ENCODE measurements around the gene SH2D6. TPM values are rescaled to one million over a fixed set of nuclear protein-coding genes. Genes with fewer than 3 reads are reported as not detected.
A peak's percentile ranks its signal among the peaks of the same experiment; 100 is the strongest.

Gene SH2D6
- total RNA-seq, 2 experiments from 2014 or later, result 0.40 to 0.88 TPM

DNA sequence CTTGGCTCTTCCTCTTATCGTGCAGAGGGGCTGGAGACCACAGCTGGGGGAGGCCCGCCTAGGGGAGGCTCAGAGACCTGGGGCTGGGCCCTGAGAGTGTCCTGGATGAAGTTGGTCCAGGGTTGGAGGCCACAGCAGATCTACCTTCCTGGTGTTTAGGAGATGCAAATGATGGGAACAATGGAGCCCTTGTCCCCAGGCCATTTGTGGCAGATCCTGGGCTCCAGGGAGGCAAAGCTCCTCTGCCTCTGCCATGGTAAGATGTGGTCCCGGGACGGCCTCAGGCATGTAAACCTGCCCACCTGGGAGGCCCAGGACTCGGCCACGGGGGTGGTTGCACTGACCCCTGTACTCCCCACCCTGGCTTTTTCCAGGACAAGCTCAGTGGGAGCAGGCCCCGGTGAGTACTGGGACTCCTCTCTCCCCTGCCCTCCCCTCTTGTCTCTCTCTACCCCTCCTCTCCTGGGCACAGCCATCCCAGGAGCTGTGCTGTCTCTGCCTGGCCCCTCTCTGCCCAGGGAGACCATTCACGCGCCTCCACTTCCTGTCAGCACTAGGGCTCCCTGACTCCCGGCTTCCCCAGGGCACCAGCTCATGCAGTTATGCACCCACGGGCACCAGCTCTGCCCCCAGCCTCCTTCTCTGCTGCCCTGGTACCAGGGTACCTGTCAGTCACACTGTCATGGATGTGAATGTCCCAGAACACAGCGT lies 10.9 kb downstream of the SH2D6 start:
- no peaks in the 10 kb centered on the region for H3K9me3 Mint-ChIP-seq
- no peaks in the 10 kb centered on the region for H3K27me3 Mint-ChIP-seq (ENCODE audit: low read depth)
- H3K4me1 Mint-ChIP-seq (ENCODE audit: low read depth), result no peaks in the 10 kb centered on the region
- CTCF ChIA-PET, result interaction anchor here (0.8 to 3.2 kb wide), 6 partner anchors 9 to 124 kb away, joined by 3 to 22 read pairs (median 4); partner anchors contain the start of gene SH2D6
- no peak overlapping the region for H3K27ac Mint-ChIP-seq
- no peaks in the 10 kb centered on the region for H3K36me3 Mint-ChIP-seq (ENCODE audit: low read depth)
- no peak for DNase-seq
- no peak overlapping the region for H3K4me3 Mint-ChIP-seq
- intact Hi-C loops (cut with micrococcal nuclease), result no loop called here

DNA sequence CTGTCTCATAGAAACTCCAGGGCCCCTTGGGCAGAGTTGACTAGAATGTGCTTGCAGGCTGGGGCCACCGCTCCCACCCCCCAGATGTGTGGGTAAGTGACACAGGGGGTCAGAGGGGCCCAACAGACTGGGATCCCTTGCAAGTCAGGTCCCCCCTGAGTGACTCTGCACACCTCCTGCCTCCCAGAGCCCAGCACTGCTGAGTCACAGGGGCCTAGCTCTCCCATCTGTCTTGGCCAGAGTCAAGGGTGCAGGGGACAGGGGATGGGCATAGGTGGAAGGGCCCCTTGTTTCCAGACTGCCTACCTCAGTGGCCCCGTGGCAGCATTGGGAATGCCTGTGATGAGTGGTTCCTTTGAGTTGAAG lies 11.4 kb downstream of the SH2D6 start:
- no peaks in the 10 kb centered on the region for H3K4me1 Mint-ChIP-seq (ENCODE audit: low read depth)
- no peaks in the 10 kb centered on the region for H3K36me3 Mint-ChIP-seq (ENCODE audit: low read depth)
- no peak for DNase-seq
- intact Hi-C loops (cut with micrococcal nuclease), result no loop called here
- H3K9me3 Mint-ChIP-seq, result no peaks in the 10 kb centered on the region
- H3K4me3 Mint-ChIP-seq, result no peak overlapping the region
- no peak overlapping the region for H3K27ac Mint-ChIP-seq
- CTCF ChIA-PET, result interaction anchor here (1.1 to 3.2 kb wide), 3 partner anchors 10 to 122 kb away, joined by 4 to 22 read pairs (median 9); partner anchors contain the start of gene SH2D6
- no peaks in the 10 kb centered on the region for H3K27me3 Mint-ChIP-seq (ENCODE audit: low read depth)

GRCh38 chr2:85430752-85431569 lies 12.4 kb downstream of the SH2D6 start:
- Mint-ChIP-seq H3K4me3 (no peak overlapping the region), H3K9me3 (no peaks in the 10 kb centered on the region), H3K27ac (no peak overlapping the region), H3K4me1 (ENCODE audit: low read depth) (no peaks in the 10 kb centered on the region), H3K36me3 (ENCODE audit: low read depth) (no peaks in the 10 kb centered on the region), H3K27me3 (ENCODE audit: low read depth) (no peaks in the 10 kb centered on the region)
- intact Hi-C loops (cut with micrococcal nuclease), result no loop called here
- CTCF ChIA-PET, result interaction anchor here (1.1 to 3.2 kb wide), 2 partner anchors 11 to 121 kb away, joined by 3 to 22 read pairs; partner anchors contain the start of gene SH2D6
- no peak for DNase-seq

DNA sequence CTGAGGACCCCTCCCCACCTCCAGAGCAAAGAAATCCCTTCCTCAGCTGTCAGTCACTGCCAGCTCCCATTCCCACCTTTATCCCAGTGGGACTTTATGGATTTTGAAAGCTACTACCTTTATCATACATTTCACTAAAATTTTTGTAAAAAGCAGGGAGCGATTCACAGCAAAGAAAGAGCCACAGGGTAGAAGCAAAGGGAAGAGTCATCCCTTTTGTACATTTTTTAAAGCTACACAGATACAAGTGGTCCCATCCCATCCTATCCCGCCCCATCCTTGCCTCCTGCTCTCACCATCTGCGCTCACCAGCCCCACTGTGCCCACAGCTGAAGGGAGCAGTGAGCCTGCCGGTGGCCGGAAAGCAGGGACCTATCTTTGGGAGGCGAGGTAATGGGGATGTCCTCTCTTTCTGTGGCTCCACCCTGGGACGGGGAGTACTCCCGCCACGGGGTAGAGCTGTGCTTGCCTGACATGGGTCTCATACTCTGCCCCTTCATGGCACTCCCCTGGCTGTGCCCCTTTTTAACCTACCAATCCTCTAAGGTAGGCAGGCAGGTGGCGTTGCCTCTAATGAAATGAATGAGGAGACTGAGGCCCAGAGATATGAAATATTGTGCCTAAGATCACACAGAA lies 13.2 kb downstream of the SH2D6 start:
- H3K36me3 Mint-ChIP-seq (ENCODE audit: low read depth), result no peaks in the 10 kb centered on the region
- intact Hi-C loops (cut with micrococcal nuclease), result no loop called here
- CTCF ChIA-PET, result interaction anchor here (1.1 kb wide), 1 partner anchor 121 kb away, joined by 3 read pairs; no protein-coding TSS in a partner anchor
- H3K9me3 Mint-ChIP-seq, result no peaks in the 10 kb centered on the region
- no peak for DNase-seq
- H3K4me1 Mint-ChIP-seq (ENCODE audit: low read depth), result no peaks in the 10 kb centered on the region
- H3K27me3 Mint-ChIP-seq (ENCODE audit: low read depth), result no peaks in the 10 kb centered on the region
- H3K4me3 Mint-ChIP-seq, result no peak overlapping the region
- no peak overlapping the region for H3K27ac Mint-ChIP-seq

- no peak for DNase-seq
- Mint-ChIP-seq H3K9me3 (no peaks in the 10 kb centered on the region), H3K27me3 (ENCODE audit: low read depth) (no peaks in the 10 kb centered on the region), H3K4me1 (ENCODE audit: low read depth) (peaks cover 12% of the 10 kb centered on the region), H3K4me3 (no peak overlapping the region), H3K27ac (no peak overlapping the region), H3K36me3 (ENCODE audit: low read depth) (no peaks in the 10 kb centered on the region)
- intact Hi-C loops (cut with micrococcal nuclease), result no loop called here
- CTCF ChIA-PET, result interaction anchor here (1.3 kb wide), 1 partner anchor 105 kb away, joined by 3 read pairs; the partner anchor contains the start of gene MAT2A
These were observed 15.1 kb downstream of the SH2D6 start for GRCh38 chr2:85433511-85434089.

DNA sequence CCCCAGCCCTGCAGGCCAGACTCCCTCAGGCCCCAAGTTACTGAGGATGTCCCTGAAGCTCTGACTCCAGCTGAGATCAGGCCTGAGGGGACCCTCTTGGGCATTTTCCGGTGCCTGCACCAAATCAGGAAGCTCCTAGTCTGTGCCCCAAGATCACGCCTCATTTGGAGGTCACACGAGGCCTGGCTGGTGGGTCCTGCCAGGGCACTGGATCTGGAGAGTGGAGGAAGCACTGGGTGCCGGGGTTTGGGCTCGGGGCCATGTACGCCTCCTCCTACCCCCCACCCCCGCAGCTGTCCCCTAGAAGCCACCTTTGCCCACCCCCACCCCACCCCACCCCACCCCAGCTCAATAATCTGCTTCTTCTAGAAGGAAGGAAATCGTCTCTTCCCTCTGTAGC lies 16.2 kb downstream of the SH2D6 start:
- H3K9me3 Mint-ChIP-seq, result no peaks in the 10 kb centered on the region
- H3K36me3 Mint-ChIP-seq (ENCODE audit: low read depth), result no peaks in the 10 kb centered on the region

GRCh38 chr2:85435220-85435958 lies 16.9 kb downstream of the SH2D6 start:
- Mint-ChIP-seq H3K27ac (no peak overlapping the region), H3K9me3 (no peaks in the 10 kb centered on the region), H3K36me3 (ENCODE audit: low read depth) (no peaks in the 10 kb centered on the region)

More for the DNA sequence above, 16.2 kb downstream of the SH2D6 start:
- Mint-ChIP-seq H3K4me1 (ENCODE audit: low read depth) (peaks cover 22% of the 10 kb centered on the region), H3K27ac (no peak overlapping the region), H3K27me3 (ENCODE audit: low read depth) (no peaks in the 10 kb centered on the region), H3K4me3 (no peak overlapping the region)
- intact Hi-C loops (cut with micrococcal nuclease), result loop anchor here (5.0 kb wide), 1 partner anchor 1008 kb away; the partner anchor contains the start of gene KDM3A
- CTCF ChIA-PET, result no interaction called here
- no peak for DNase-seq

DNA sequence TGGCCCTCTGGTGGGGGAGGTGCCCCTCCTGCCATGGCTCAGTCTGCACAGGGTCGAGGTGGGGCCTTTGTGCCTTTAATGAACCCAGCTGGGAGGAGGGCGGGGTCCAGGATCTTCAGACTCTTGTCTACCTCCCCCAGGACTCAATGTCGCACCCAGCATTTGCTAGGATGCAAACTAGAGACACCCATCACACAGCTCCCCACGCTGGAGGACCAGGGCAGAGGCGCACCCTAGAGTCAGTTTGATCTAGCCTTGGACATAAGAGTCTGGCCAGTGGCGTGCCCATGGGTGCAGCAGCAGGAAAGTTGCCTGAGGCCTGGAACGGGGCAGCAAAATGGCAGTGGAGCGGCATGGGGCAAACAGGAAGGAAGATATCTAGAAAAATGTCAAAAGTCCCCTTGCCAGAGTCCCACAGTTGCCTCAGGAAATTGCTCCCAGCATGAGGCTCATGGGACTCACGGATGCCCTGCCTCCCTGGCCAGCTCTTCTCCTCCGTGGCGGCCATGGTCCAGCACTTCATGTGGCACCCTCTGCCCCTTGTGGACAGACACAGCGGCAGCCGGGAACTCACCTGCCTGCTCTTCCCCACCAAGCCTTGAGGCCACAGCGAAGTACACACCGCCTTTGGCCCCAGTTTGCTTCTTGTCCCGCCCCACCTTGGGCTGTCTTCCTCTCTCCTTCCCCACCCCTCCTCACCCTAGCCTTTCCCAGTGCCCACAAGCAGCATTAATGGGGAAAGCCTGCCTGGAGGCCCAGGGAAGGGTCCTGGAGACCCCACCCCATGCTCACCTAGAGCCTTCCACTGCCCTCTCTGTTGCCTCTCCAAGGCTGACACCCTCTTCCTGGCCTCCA lies 17.7 kb downstream of the SH2D6 start:
- Mint-ChIP-seq H3K4me1 (ENCODE audit: low read depth) (peaks cover 26% of the 10 kb centered on the region), H3K4me3 (peak overlapping the region; percentile 76), H3K27ac (peak overlapping the region; percentile 89), H3K27me3 (ENCODE audit: low read depth) (no peaks in the 10 kb centered on the region), H3K36me3 (ENCODE audit: low read depth) (no peaks in the 10 kb centered on the region), H3K9me3 (no peaks in the 10 kb centered on the region)
- DNase-seq, result no peak
- intact Hi-C loops (cut with micrococcal nuclease), result loop anchor here (5.0 kb wide), 1 partner anchor 1006 kb away; the partner anchor contains the start of gene KDM3A
- CTCF ChIA-PET, result interaction anchor here (2.5 to 3.2 kb wide), 2 partner anchors 16 to 116 kb away, joined by 9 to 22 read pairs; partner anchors contain the start of gene SH2D6

More at GRCh38 chr2:85435220-85435958, 16.9 kb downstream of the SH2D6 start:
- CTCF ChIA-PET, result no interaction called here
- no peak overlapping the region for H3K4me3 Mint-ChIP-seq
- H3K4me1 Mint-ChIP-seq (ENCODE audit: low read depth), result peaks cover 26% of the 10 kb centered on the region
- DNase-seq, result no peak
- intact Hi-C loops (cut with micrococcal nuclease), result loop anchor here (5.0 kb wide), 1 partner anchor 1007 kb away; the partner anchor contains the start of gene KDM3A
- H3K27me3 Mint-ChIP-seq (ENCODE audit: low read depth), result no peaks in the 10 kb centered on the region

DNA sequence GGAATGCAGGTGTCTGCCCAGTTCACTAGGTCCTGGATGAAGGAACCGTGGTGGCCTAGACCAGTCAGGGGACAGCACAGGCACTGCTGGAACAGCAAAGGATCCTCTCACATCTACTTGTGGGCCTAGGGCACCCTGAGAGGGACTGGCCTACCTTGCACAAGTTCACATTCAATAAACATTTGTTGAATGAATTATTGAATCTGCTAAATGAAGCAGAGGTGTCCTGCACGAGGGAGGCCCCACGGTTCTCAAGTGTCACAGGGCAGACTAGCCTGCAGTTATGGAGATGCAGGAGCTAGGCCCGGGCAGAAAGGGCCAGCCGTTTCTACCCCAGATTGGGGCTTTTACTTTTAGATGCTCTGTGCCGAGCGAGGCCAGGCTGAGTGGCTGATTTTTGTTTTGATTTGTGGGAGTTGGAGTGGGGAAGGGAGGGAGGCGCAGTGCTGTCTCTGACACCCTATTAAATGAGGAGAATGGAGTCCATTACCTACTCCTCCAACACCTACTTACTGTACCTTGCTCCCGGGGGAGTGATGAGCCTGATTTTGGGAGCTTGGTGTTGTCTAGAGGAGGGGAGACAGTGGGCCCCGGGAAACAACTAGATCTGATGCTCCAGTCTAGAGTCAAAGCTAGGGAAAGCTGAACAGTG lies 18.4 kb downstream of the SH2D6 start:
- intact Hi-C loops (cut with micrococcal nuclease), result loop anchor here (5.0 kb wide), 1 partner anchor 1005 kb away; the partner anchor contains the start of gene KDM3A
- no peak for DNase-seq
- CTCF ChIA-PET, result interaction anchor here (0.8 to 3.2 kb wide), 4 partner anchors 17 to 199 kb away, joined by 3 to 22 read pairs (median 8); partner anchors contain the start of genes MAT2A and SH2D6
- no peaks in the 10 kb centered on the region for H3K9me3 Mint-ChIP-seq
- peak overlapping the region; percentile 76 for H3K4me3 Mint-ChIP-seq
- H3K27me3 Mint-ChIP-seq (ENCODE audit: low read depth), result no peaks in the 10 kb centered on the region
- peak overlapping the region; percentile 89 for H3K27ac Mint-ChIP-seq
- H3K4me1 Mint-ChIP-seq (ENCODE audit: low read depth), result peaks cover 26% of the 10 kb centered on the region
- no peaks in the 10 kb centered on the region for H3K36me3 Mint-ChIP-seq (ENCODE audit: low read depth)

- intact Hi-C loops (cut with micrococcal nuclease), result loop anchor here (1.0 to 5.0 kb wide), 5 partner anchors 19 to 1005 kb away; partner anchors contain the start of genes ELMOD3, KDM3A, RETSAT and SH2D6
- CTCF ChIA-PET, result interaction anchor here (0.8 to 3.2 kb wide), 4 partner anchors 18 to 198 kb away, joined by 3 to 22 read pairs (median 8); partner anchors contain the start of genes MAT2A and SH2D6
- Mint-ChIP-seq H3K36me3 (ENCODE audit: low read depth) (no peaks in the 10 kb centered on the region), H3K4me1 (ENCODE audit: low read depth) (peaks cover 26% of the 10 kb centered on the region), H3K27me3 (ENCODE audit: low read depth) (no peaks in the 10 kb centered on the region), H3K9me3 (no peaks in the 10 kb centered on the region), H3K4me3 (peak overlapping the region; percentile 77), H3K27ac (peak overlapping the region; percentile 89)
- peak; percentile 87 for DNase-seq
These were observed 19.1 kb downstream of the SH2D6 start for GRCh38 chr2:85437488-85438200.

All from activated naive CD4-positive, alpha-beta T cell treated with anti-CD3 and anti-CD28 coated beads for 36 hours (primary cell).